GM18909 (cell line): ENCODE measurements around the gene KDM2B.

Experiments
- ATAC-seq: cut with Tn5 transposase; IDR thresholded peaks from one replicate; pipeline ENCODE4 v1.9.1; 2021; ENCODE audit warnings: mild to moderate bottlenecking; ENCODE audit not compliant: unreplicated experiment, poor library complexity

Gene KDM2B

DNA sequence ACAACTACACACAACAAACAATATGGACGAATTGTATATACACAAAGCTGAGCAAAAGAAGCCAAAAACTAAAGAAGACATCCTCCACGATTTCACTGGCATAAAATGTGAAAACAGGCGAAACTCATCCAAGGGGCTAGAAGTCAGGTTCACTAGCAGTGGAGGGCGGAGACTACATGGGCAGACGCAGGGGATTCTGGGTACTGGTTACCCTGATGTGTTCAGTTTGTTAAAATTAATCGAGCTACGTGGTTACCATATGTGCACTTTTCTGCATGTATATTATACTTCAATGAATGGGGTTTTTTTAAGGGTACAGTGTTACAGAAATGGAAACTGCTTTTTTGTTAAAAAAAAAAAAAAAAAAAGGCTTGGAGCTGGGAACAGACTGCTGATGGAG is 12.3 kb downstream of the KDM2B start:
- ATAC-seq, result no peak

GRCh38 chr12:121565076-121565475 is 15.7 kb downstream of the KDM2B start:
- ATAC-seq, result no peak

GRCh38 chr12:121562488-121562887 is 18.3 kb downstream of the KDM2B start:
- no peak for ATAC-seq

DNA sequence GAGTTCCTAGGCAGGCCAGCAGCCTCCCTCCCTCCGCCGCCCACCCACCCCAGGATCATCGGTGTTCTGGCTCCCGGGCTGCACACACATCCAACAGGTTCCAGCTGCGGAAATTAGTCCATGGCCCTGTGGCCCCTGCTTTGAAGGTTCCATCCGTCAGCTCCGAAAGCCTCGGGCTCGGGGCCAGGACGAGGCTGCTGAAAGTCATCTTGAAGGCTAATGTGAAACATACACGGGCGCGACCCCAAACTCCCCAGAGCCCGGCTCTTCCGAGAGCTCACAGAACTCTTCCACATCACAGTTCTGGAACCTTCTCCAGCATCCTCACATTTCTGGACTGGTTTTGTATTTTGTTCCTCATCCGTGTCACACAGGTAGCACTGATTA is 19.8 kb downstream of the KDM2B start:
- no peak for ATAC-seq

- ATAC-seq, result no peak
These were observed 20.3 kb downstream of the KDM2B start for GRCh38 chr12:121560392-121561008.

GRCh38 chr12:121558956-121559355 is 21.9 kb downstream of the KDM2B start:
- ATAC-seq, result no peak

- ATAC-seq, result no peak
These were observed 29.7 kb downstream of the KDM2B start for GRCh38 chr12:121550974-121551634.

GRCh38 chr12:121549075-121549474 is 31.7 kb downstream of the KDM2B start:
- no peak for ATAC-seq

GRCh38 chr12:121545480-121545879 is 35.3 kb downstream of the KDM2B start:
- ATAC-seq, result no peak

DNA sequence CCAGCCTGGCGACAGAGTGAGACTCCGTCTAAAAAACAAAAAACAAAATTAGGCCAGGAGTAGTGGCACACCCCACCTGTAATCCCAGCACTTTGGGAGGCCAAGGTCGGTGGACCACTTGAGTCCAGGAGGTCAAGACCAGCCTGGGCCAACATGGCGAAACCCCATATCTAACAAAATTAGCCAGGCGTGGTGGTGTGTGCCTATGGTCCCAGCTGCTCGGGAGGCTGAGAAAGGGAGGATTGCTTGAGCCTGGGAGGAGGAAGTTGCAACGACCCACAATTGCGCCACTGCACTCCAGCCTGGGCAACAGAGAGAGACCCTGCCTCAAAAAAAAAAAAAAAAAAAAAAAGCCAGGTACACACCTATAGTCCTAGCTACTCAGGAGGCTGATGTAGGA is 37.0 kb downstream of the KDM2B start:
- ATAC-seq, result no peak

- ATAC-seq, result no peak
These were observed 40.9 kb downstream of the KDM2B start for GRCh38 chr12:121539908-121540307.

DNA sequence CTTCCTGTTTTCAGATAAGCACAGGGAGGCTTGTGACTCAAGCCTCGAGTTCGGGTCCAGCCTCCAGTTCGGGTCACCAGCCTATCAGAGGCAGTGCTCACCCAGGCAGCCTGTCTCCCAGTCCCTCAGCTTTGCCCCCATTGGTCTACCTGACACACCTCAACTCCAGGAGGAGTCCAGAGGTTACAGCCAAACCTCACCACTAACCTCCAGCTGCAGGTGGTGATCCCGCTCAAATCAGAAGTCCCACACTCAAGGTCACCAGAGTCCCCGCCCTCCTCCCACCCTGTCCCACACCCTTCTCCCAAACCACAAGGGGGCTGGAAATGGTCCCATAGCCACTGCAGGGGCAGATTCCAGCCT is 42.1 kb downstream of the KDM2B start:
- ATAC-seq, result no peak

- ATAC-seq, result peak; percentile 16
These were observed 42.8 kb downstream of the KDM2B start for GRCh38 chr12:121537814-121538698.

DNA sequence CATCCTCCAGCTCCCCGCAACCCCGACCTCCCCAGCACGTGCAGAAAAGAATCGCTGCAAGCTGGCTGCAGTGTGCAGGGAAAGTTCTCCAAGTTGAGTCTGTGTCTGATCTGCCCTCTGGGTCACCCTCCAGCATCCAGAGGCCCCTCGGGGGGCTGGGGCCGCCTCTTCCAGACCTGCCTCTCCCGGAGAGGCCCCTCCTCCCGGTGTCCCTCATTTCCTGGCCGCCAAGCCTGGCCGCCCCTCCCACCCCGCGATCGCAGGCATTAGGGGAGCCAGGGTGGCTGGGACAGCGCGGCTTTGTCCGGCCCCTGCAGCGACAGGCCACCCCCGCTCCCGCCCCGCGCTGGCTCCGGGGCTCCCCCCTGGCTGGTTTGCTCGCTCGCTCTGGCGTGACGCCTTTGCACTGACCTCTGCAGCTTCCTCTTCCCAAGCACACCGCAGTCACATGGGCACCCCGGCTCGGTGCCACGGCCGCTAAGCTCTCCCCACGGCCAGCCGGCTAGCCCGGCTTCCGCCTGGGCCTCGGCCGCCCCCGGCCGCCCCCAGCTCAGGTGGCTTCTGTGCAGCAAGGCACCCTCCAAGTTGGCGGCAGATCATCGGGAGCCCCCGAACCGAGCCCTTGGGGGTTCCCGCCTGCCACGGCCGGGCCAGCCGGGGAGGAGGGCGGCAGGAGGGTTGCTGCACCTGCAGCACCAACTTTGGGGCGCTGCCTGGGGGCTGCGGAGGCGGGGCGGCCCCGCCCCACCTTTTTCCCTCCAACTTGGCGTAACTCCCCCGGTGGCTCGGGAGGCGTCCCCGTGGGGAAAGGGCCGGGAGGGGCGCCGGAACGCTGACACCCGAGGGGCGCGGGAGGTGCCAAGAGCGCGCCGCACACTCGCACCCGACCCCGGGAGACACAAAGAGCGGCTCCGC is 43.7 kb downstream of the KDM2B start:
- peak; percentile 71 for ATAC-seq

DNA sequence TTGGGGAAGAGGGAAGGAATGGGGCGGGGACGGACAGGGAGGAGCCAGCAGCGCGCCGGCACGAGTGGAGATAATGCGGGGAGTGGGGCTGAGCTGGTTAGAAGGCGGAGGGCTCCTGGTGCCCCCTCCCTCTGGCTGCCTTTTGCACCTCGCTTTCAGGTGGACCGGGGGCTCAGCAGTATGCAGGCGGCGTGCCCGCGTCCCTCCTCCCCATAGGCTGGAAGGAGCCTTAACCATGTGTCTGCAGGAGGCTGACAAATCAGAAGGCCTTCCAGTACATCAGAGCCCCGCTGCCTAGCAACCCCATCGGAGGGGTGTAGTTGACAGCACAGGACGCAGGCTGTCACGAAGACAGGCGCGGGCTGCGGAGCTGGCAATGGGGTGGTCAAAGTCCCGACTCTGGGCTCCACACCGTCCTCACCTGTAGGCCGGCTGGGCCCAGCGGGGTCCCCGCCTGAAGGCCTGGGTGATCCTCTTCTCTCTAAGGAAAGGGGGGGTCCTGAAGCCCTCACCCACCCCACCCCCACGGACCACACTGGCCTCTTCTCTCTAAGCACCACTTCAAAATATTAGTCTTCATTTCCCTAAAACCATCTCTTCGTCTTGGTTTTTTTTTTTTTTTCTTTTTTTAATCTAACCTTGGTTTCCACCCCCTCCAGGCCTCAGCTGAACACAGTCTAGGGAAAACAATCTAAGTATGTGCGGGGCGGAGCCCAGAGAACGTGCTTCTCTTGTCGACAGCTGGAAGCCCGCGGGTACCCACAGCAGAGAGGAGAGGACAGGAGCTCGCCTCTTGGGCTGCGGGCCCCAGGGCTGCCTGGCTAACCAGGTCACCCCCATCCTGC is 44.5 kb downstream of the KDM2B start:
- peak; percentile 54 for ATAC-seq

- ATAC-seq, result no peak
These were observed 45.4 kb downstream of the KDM2B start for GRCh38 chr12:121535150-121536053.

DNA sequence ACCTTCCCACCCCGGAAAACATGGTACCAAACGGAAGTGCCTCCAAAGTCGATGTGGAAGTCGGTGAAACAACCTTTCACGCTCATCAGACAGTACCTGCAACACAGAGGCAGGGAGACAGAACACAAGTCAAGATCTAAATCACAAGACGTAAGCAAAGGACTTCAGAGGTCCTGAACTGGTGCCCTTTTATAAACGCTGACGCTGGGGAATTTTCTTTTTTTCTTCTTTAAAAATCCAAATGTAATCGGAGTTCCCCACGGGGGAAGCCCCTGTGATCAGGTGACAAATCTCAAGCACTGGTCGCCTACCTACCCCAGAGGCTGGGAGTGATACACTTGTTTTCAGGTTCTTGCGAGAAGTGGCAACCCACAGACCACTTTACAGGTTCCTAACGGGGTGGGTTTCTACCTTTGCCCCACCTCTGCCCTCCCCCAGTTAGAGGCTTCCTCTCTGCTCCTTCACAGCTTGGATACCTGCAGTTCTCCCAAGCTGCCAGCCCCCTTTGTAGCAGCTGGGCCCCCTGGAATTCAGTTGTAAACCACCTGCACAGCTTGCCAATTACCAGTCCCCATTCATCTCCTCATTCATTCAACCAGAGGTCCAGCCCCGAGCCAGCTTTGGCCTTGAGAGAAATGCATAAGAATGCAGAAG is 46.2 kb downstream of the KDM2B start:
- no peak for ATAC-seq
